H54 (cell line): ENCODE results near the gene MAGI2.

Experiments
- DNase-seq: peaks from one replicate; pipeline ENCODE4 v3.0.0; 2011; ENCODE audit warnings: low spot score, mixed read lengths; ENCODE audit not compliant: insufficient read length
- FAIRE-seq: peaks from 3 replicates; lab custom pipeline; 2011; peaks lifted over from hg19 to GRCh38; lab: Jason Lieb, UNC
- POLR2A ChIP-seq: IDR thresholded peaks from 2 replicates; pipeline ENCODE4 v1.6.1; 2011; ENCODE audit warnings: low read depth, mild to moderate bottlenecking, low read length

The MAGI2 gene

GRCh38 chr7:78675511-78675910 is 778.0 kb downstream of the MAGI2 start:
- FAIRE-seq, result peak; percentile 45
- no peak for TF ChIP-seq POLR2A

GRCh38 chr7:78673272-78673671 is 780.2 kb downstream of the MAGI2 start:
- DNase-seq (no peak), FAIRE-seq (no peak)
- no peak for TF ChIP-seq POLR2A

More at GRCh38 chr7:78675511-78675910, 778.0 kb downstream of the MAGI2 start:
- no peak for DNase-seq

GRCh38 chr7:78662939-78663338 is 790.5 kb downstream of the MAGI2 start:
- no peak for FAIRE-seq
- TF ChIP-seq POLR2A, result no peak
- no peak for DNase-seq

GRCh38 chr7:78649976-78650375 is 803.5 kb downstream of the MAGI2 start:
- FAIRE-seq (no peak), DNase-seq (no peak)
- TF ChIP-seq POLR2A, result no peak

GRCh38 chr7:78649236-78649635 is 804.2 kb downstream of the MAGI2 start:
- DNase-seq (no peak), FAIRE-seq (no peak)
- TF ChIP-seq POLR2A, result no peak

- TF ChIP-seq POLR2A, result no peak
- no peak for FAIRE-seq
These were observed 810.7 kb downstream of the MAGI2 start for GRCh38 chr7:78642751-78643150.

GRCh38 chr7:78638364-78638763 is 815.1 kb downstream of the MAGI2 start:
- DNase-seq (no peak), FAIRE-seq (no peak)
- TF ChIP-seq POLR2A, result no peak

More at GRCh38 chr7:78642751-78643150, 810.7 kb downstream of the MAGI2 start:
- no peak for DNase-seq

- DNase-seq, result no peak
- no peak for FAIRE-seq
- no peak for TF ChIP-seq POLR2A
These were observed 816.7 kb downstream of the MAGI2 start for GRCh38 chr7:78636727-78637126.

- TF ChIP-seq POLR2A, result no peak
- DNase-seq, result no peak
- FAIRE-seq, result no peak
These were observed 818.3 kb downstream of the MAGI2 start for GRCh38 chr7:78635026-78635793.

- DNase-seq (no peak), FAIRE-seq (no peak)
- no peak for TF ChIP-seq POLR2A
These were observed 819.4 kb downstream of the MAGI2 start for GRCh38 chr7:78634093-78634492.

GRCh38 chr7:78620920-78621319 is 832.5 kb downstream of the MAGI2 start:
- TF ChIP-seq POLR2A, result no peak
- FAIRE-seq, result no peak
- no peak for DNase-seq

- FAIRE-seq, result no peak
- DNase-seq, result no peak
- no peak for TF ChIP-seq POLR2A
These were observed 836.9 kb downstream of the MAGI2 start for GRCh38 chr7:78616539-78616938.

- DNase-seq, result no peak
- no peak for FAIRE-seq
- TF ChIP-seq POLR2A, result no peak
These were observed 844.2 kb downstream of the MAGI2 start for GRCh38 chr7:78609281-78609680.

GRCh38 chr7:78607099-78607498 is 846.4 kb downstream of the MAGI2 start:
- no peak for TF ChIP-seq POLR2A
- no peak for FAIRE-seq
- DNase-seq, result no peak

- no peak for TF ChIP-seq POLR2A
- DNase-seq (no peak), FAIRE-seq (peak; percentile 71)
These were observed 848.3 kb downstream of the MAGI2 start for GRCh38 chr7:78605119-78605518.
